Stimulated activated CD4-positive, alpha-beta T cell treated with anti-CD3 and anti-CD28 coated beads, Interleukin-1b, Interleukin-23, amount 100 ng/mL, for 24 hours (primary cell): ENCODE measurements around the gene ZBED6.
"Not testable (repeated sequence)": the region's sequence is repeated elsewhere in the genome, so short reads cannot be mapped to it uniquely, and the experiment has no call there.

Experiments
- DNase-seq, 4 experiments: peaks; one replicate each; pipeline ENCODE4 v3.0.0-alpha.2; 2020; ENCODE audit warnings: low read depth in 4 of 4, low spot score in 1 of 4

ZBED6 gene

GRCh38 chr1:203795441-203796235 lies at the start of gene ZBED6, which contains the start of gene ZC3H11A:
ZBED6 (plus strand) TSS chr1:203795623; CDS start chr1:203797523, 1,900 bp downstream.
ZC3H11A (plus strand) TSS chr1:203795623; CDS start chr1:203817071, 21,448 bp downstream.
- DNase-seq: peak; percentile 89 to 97 (median 95)

GRCh38 chr1:203746281-203746680 lies 49.1 kb upstream of the ZBED6 start:
- DNase-seq: no peak

DNA sequence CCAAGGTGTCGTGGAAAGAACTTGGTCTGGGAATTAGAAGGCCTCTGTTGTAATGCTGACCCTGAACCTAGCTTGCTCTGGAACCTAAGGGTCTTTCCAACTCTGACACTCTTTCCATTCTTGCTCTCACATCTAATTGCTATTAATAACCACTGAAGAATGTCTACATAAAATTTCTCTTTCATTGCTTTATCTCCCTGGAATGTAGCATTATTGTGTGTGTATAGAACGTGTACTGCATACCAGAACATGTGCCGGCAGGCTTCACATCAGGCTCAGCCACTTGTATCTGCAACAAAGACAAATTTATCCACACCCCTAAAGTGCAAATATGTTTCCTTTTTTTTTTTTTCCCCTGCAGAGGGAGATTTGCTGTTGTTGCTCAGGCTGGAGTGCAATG lies 44.4 kb upstream of the ZBED6 start:
- no peak for DNase-seq

DNA sequence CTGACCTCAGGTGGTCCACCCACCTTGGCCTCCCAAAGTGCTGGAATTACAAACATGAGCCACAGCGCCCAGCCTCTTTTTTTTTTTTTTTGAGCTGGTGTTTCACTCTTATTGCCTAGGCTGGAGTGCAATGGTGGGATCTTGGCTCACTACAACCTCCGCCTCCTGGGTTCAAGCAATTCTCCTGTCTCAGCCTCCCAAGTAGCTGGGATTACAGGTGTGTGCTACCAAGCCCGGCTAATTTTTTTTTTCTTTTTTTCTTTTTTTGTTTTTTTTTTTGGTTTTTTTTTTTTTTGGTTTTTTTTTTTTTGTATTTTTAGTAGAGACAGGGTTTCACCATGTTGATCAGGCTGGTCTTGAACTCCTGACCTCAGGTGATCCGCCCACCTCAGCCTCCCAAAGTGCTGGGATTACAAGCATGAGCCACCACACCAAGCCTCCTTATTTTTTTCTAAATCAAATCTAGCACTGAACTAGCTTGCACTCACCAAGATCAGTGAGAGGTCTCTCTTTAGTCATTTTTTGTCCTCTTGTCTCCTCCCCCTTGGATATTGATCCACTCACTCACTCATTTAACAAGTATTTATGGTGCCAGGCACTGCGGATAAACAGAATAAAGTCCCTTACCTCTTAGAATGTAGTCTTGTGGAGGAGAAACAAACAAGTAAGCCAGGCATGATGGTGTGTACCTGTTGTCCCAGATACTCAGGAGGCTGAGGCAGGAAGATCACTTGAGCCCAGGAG lies 43.6 kb upstream of the ZBED6 start:
- DNase-seq: not testable (repeated sequence)

DNA sequence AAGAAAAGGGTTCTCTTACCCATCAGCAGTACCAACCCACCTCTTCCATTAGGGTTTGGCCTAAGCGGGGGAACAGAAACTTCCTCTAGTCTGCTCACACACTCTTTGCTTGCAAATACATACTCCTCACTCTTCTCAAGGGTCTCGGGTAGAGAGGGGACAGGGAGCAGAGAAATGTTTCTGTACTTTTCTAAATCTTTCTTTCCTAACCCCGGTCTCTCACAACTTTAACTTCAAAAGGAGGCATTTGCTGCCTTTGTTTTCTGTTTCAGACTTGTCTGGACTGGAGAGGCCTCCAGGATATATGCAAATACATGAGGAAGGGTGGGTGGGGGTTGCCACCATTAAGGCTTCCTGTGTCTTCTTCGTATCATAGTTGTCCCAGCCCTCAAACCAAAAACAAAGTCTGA lies 41.0 kb upstream of the ZBED6 start:
- no peak for DNase-seq

DNA sequence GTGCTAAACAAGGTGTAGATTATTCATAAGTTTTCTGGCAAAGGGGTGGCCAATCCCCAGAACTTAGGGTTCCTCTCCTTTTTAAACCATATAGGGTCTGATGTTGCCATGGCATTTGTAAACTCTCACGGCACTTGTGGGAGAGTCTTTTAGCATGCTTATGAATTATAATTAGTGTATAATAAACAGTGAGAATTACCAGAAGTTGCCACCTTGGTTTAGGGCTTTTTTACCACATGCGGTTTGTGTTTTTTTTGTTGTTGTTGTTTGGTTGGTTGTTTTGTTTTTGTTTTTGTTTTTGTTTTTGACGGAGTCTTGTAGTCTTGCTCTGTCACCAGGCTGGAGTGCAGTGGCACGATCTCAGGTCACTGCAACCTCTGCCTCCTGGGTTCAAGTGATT lies 39.4 kb upstream of the ZBED6 start:
- no peak for DNase-seq

DNA sequence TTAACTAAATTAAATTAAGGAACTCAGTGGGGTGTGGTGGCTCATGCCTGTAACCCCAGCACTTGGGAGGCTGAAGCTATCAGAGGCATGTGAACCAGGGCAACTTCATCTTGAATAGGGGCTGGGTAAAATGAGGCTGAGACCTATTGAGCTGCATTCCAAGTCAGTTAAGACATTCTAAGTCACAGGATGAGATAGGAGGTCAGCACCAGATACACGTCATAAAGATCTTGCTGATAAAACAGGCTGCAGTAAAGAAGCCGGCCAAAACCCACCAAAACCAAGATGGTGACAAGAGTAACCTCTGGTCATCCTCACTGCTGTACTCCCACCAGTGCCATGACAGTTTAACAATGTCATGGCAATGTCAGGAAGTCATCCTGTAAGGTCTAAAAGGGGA lies 36.7 kb upstream of the ZBED6 start:
- not testable (repeated sequence) for DNase-seq

DNA sequence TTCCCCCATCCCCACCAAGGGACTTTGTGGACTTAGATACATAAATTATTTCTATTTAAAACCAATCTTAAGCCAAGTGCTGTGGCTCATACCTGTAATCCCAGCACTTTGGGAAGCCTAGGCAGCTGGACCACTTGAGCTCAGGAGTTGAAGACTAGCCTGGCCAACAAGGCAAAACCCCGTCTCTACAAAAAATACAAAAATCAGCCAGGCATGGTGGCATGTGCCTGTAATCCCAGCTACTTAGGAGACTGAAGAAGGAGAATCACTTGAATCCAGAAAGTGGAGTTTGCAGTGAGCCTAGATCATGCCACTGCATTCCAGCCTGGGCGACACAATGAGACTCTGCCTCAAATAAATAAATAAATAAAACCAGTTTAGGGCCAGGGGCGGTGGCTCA lies 34.9 kb upstream of the ZBED6 start:
- DNase-seq: no peak

DNA sequence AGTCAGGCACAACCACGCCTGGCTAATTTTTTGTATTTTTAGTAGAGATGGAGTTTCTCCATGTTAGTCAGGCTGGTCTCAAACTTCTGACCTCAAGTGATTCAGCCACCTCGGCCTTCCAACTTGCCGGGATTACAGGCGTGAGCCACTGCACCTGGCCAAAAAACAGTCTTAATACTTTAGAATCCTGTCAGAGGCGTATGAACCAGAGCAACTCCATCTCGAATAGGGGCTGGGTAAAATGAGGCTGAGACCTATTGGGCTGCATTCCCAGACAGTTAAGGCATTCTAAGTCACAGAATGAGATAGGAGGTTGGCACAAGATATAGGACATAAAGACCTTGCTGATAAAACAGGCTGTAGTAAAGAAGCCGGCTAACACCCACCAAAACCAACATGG lies 33.5 kb upstream of the ZBED6 start:
- not testable (repeated sequence) for DNase-seq

GRCh38 chr1:203763505-203763904 lies 31.9 kb upstream of the ZBED6 start:
- no peak for DNase-seq

- no peak for DNase-seq
Measured at GRCh38 chr1:203764105-203765028, 31.1 kb upstream of the ZBED6 start.

DNA sequence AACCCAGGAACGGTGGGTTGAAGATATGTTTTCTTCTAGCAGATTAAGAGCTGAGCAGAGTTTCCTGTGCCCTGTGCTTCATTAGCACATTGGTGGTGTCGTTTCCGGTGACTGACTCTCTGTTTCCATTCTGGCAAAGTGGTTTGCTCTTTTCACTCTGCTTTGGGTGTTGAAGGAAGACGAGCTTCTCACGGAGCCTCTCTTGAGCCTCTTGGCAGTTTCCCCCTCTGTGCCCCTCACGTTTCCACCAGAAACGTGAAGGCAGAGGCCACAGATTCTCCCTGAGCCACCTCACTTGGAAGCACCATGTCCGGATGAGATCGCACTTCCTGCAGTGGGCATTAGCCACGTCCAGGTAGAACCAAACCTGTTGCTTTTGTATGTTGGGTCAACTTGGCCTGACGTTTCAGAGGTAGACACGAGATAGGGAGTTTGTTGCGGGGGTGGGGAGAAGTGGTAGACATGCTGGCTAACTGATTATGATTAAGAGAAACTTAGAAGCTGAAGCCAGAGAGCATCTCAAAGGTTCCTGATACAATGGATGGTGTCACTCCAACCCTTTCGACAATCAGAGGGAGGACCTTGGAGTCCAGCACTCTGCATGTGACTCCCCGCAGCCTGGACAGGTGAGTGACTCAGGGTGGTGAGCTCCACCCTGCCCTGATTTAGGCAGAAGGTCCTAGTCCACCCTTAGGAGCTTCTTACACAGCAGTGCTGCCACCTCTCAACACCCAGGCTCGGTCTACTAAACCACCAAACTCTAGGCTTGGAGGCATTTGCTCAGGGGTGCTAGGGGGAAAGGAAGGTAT lies 30.2 kb upstream of the ZBED6 start, which contains the start of gene LAX1:
TSS of gene LAX1 (plus strand) at position 155 of the 809 bp plus-strand sequence. CDS start at position 538, 383 bp downstream.
- DNase-seq: peak; percentile 38 to 63 (median 46)

DNA sequence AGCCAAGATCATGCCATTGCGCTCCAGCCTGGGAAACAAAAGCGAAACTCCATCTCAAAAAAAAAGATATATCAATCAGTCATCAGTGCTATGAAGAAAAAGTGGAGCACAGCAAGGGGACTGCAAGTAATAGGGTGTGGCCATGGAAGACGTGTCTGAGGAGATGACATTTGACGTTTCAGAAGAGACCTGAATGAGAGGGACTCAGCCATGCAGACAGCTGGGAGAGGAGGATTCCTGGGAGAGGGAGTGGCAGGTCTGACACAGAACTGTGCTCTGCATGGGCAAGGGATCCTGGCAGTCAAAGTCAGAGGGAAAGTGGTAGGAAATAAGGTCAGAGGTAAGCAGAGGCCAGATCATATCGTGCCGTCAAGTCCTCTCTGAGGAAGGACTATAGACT lies 27.2 kb upstream of the ZBED6 start:
- DNase-seq: no peak

DNA sequence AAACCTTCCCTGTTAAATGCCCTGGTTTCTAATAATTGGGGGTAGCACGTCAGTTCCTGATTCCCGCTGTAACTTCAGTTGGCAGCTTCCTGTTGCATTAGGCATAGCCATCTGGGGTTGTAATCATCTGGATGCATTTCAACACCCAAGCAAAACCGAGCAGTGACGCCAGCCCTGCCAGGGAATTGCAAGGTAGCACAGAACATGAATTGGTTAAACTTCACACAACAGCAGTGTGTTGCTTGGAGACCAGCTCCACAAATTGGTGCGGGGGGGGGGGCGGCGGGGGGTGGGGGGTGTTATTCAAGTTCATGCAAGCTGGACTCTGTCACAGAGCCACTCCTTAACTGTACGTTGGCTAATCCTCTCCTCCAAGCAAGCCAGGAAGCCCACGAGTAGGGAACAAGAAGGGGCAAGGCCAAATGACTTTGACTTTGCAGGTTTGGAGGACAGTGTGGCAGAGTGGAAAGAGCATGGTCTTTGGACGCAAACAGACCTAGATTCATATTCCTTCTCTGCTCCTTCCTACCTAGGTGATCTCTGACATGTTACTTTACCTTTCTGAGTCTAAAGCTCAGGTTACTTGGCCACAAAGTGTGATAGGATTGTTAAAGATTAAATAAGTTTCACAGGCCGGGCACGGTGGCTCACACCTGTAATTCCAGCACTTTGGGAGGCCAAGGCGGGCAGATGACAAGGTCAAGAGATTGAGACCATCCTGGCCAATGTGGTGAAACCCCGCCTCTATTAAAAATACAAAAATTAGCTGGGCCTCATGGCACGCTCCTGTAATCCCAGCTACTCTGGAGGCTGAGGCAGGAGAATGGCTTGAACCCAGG lies 25.7 kb upstream of the ZBED6 start:
- DNase-seq: no peak

DNA sequence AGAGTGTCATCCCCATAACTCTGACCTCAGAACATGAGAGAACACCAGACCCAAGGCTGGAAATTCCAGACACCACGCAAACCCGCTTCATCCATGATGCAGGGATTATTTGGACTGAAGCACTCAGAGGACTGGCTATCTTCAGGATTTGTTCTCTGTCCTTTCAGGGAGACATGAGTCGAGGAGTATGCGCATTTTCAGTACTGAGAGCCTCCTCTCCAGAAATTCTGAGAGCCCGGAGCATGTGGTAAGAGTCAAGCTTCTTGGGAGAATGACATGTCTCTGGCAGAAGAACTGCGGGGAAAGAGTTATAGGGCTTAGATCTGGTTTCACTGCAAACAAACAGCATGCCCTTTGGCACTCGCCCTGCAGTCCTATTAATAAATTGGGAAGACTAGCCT lies 23.5 kb upstream of the ZBED6 start:
- DNase-seq: no peak

DNA sequence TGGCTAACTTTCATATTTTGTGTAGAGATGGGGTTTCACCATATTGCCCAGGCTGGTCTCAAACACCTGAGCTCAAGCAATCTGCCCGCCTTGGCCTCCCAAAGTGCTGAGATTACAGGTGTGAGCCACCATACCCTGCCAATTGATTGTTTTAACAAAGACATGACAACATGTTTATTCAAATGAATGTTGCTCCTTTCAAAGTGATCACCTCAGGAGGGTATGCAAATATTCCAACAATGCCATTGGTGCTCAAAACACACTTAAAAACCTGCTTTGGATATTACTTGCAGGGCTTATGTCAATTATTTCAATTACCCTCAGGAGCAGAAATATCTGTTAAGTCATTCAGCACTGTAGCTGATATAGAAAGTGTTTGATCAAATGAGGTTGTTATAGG lies 22.6 kb upstream of the ZBED6 start:
- no peak for DNase-seq

GRCh38 chr1:203776636-203777035 lies 18.8 kb upstream of the ZBED6 start:
- DNase-seq: no peak

GRCh38 chr1:203777596-203777995 lies 17.8 kb upstream of the ZBED6 start:
- DNase-seq: no peak

DNA sequence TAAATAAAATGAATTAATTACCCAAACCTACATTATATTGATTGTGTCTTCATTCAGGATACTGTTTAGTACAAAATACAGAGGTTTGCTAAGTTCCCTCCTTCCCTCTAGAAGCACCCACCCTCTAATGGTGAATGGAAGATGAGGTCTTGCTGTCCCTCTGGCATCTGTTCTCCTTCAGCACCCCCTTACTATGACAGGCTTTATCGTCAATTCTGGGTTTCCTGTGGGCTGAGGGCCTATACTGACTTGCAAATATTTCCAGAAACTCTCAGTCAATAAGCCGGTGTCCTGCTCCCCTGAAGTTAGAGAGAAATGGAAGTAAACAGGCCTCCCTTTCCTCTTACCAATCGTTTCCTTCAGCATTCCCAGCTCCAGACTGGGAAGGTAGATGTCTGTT lies 17.3 kb upstream of the ZBED6 start:
- DNase-seq: no peak
